OCI-LY7 (cell line): ENCODE measurements around the gene MTOR.

Experiments used
- EZH2phosphoT487 ChIP-seq: fragments of 200-600 bp; sonication (generic); IDR thresholded peaks from 2 replicates; pipeline ENCODE4 v1.6.1; 2018; ENCODE audit warnings: low read depth, borderline replicate concordance, mild to moderate bottlenecking, mixed run types, antibody characterized with exemption, low read length, moderate library complexity, mixed read lengths
- TF ChIP-seq, protein P1 (sequence below): fragments of 200-600 bp; sonication (generic); conservative IDR thresholded peaks from 2 replicates; pipeline ENCODE4 v1.5.1; 2014; ENCODE audit warnings: mild to moderate bottlenecking, antibody characterized with exemption, low read length, moderate library complexity, mixed read lengths

DNA sequence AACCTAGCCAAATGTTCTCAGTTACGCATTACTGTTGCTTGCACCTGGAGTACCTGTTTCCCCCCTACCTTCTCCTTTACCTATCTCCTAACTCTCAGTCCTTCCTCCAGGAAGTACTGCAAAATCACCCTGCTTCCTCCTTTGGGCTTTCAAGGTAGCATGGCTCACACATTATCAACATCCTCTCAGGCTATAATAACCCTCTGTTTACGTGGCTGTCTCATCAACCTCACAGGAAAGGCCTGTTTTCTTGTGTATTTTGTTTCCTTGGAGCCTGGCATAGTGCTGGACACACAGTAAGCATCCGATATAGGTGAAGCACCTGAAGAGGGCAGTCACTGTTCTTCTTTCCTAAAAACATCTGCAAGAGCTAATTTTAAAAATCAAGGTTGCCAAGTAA, 105.9 kb downstream of the MTOR start:
- TF ChIP-seq, protein P1, sequence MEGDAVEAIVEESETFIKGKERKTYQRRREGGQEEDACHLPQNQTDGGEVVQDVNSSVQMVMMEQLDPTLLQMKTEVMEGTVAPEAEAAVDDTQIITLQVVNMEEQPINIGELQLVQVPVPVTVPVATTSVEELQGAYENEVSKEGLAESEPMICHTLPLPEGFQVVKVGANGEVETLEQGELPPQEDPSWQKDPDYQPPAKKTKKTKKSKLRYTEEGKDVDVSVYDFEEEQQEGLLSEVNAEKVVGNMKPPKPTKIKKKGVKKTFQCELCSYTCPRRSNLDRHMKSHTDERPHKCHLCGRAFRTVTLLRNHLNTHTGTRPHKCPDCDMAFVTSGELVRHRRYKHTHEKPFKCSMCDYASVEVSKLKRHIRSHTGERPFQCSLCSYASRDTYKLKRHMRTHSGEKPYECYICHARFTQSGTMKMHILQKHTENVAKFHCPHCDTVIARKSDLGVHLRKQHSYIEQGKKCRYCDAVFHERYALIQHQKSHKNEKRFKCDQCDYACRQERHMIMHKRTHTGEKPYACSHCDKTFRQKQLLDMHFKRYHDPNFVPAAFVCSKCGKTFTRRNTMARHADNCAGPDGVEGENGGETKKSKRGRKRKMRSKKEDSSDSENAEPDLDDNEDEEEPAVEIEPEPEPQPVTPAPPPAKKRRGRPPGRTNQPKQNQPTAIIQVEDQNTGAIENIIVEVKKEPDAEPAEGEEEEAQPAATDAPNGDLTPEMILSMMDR: no peak
- TF ChIP-seq EZH2phosphoT487: no peak
